Lung (tissue), 12 donors: ENCODE measurements around the gene TMEM89. TPM values are rescaled to one million over a fixed set of nuclear protein-coding genes. Genes with fewer than 3 reads are reported as not detected.

Experiments used
- ATAC-seq: fragments of 200-7000 bp; cut with Tn5 transposase; one replicate; pipeline ENCODE4 v1.9.1; 2020; ENCODE audit warnings: moderate number of reproducible peaks; ENCODE audit not compliant: insufficient read depth, low FRiP score
- DNase-seq, 3 donors: peaks; one replicate each; pipeline ENCODE4 v3.0.0-alpha.2; 2013 to 2017
- H3K27ac ChIP-seq, 2 donors: one replicate each; pipeline ENCODE4 v1.5.1; 2013; ENCODE audit warnings: mild to moderate bottlenecking in 2 of 2, moderate library complexity in 2 of 2, control low read depth in 1 of 2, inconsistent platforms in 1 of 2, low read depth in 1 of 2, low read length in 1 of 2
- H3K27me3 ChIP-seq, 3 donors: one replicate each; pipeline ENCODE4 v1.5.1; 2013; ENCODE audit warnings: low read length in 2 of 3; ENCODE audit not compliant: control insufficient read depth in 3 of 3, insufficient read depth in 3 of 3
- H3K36me3 ChIP-seq, 4 donors: one replicate each; pipeline ENCODE4 v1.5.1; 2013; ENCODE audit warnings: low read length in 4 of 4, mild to moderate bottlenecking in 1 of 4, moderate library complexity in 1 of 4; ENCODE audit not compliant: control insufficient read depth in 4 of 4, insufficient read depth in 4 of 4
- H3K4me1 ChIP-seq, 5 donors: one replicate each; pipeline ENCODE4 v1.5.1; 2013; ENCODE audit warnings: low read length in 5 of 5, mild to moderate bottlenecking in 2 of 5, moderate library complexity in 1 of 5; ENCODE audit not compliant: control insufficient read depth in 5 of 5, insufficient read depth in 5 of 5
- H3K4me3 ChIP-seq: one replicate; pipeline ENCODE4 v1.5.1; 2013; ENCODE audit warnings: mild to moderate bottlenecking, control low read depth, moderate library complexity
- H3K9ac ChIP-seq, 2 donors: one replicate each; pipeline ENCODE4 v1.5.1; 2013; ENCODE audit warnings: low read length in 2 of 2, control low read depth in 1 of 2; ENCODE audit not compliant: insufficient read depth in 1 of 2
- H3K9me3 ChIP-seq, 4 donors: one replicate each; pipeline ENCODE4 v1.5.1; 2013; ENCODE audit warnings: low read length in 3 of 4, mild to moderate bottlenecking in 1 of 4, moderate library complexity in 1 of 4; ENCODE audit not compliant: control insufficient read depth in 4 of 4, insufficient read depth in 3 of 4
- WGBS, 2 donors: extraction: QIAGEN DNeasy Blood & Tissue Kit; methylation state at CpG; one replicate each; pipeline ENCODE4 v1.1.7; 2013; 5-methylcytosine and 5-hydroxymethylcytosine counted together
- polyA plus RNA-seq, 2 donors: library from polyadenylated mRNA; stranded (reverse); fragments of 200-250 nt; gene quantifications; one replicate each; pipeline ENCODE4 v1.2.1, GENCODE V29; 2013
- total RNA-seq, 2 donors: library from RNA; depleted of rRNA in 1 of 2; stranded (reverse); fragments of >200 nt in 1 of 2; gene quantifications; one replicate each; pipeline ENCODE4 v1.2.1, GENCODE V29; 2014 to 2021
- TF ChIP-seq, protein P1 (sequence below): IDR thresholded peaks from 2 replicates; pipeline ENCODE4 v1.5.1; 2012; ENCODE audit warnings: mild to moderate bottlenecking; ENCODE audit errors: control extremely low read depth, extremely low read depth
- donor health status: control.
- donor health status: control.
- donor health status: Bipolar disorder and iron deficiency.
- donor health status: healthy.
- donor health status: DM: yes; HTN: yes; CAD: no.

The TMEM89 gene
- total and polyA plus RNA-seq, 4 donors = 0.22 TPM; not detected in 3

DNA sequence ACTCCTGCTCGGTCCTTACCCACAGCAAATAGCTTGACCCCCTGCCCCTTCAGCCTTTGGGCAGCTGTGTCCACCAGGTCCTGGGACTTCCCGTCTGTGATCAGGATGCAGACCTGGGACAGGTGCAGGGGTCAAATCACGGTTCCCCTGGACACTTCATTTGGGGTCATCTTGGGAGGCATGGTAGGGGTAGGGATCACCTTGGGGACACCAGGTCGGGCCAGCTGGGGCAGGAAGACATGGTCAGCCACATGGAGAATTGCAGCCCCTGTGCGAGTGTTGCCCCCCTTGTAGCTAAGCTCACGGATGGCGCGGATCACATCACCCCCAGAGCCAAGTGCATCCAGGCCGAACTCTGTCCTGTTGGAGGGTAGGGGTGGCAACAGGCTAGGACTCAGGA lies 28.2 kb downstream of the TMEM89 start:
- peaks cover 0 to 9% (median 4%) of the 10 kb centered on the region in 4 donors for H3K36me3 ChIP-seq
- H3K9ac ChIP-seq = no peak overlapping the region
- H3K9me3 ChIP-seq = no peaks in the 10 kb centered on the region
- peaks cover 0 to 24% (median 9%) of the 10 kb centered on the region in 5 donors for H3K4me1 ChIP-seq
- 94% methylated on average over 9 of the region's 9 CpGs for WGBS, 2 donors
- peaks cover 0 to 17% (median 0%) of the 10 kb centered on the region in 3 donors for H3K27me3 ChIP-seq
- ATAC-seq (no peak), DNase-seq (no peak)
- TF ChIP-seq, protein P1, sequence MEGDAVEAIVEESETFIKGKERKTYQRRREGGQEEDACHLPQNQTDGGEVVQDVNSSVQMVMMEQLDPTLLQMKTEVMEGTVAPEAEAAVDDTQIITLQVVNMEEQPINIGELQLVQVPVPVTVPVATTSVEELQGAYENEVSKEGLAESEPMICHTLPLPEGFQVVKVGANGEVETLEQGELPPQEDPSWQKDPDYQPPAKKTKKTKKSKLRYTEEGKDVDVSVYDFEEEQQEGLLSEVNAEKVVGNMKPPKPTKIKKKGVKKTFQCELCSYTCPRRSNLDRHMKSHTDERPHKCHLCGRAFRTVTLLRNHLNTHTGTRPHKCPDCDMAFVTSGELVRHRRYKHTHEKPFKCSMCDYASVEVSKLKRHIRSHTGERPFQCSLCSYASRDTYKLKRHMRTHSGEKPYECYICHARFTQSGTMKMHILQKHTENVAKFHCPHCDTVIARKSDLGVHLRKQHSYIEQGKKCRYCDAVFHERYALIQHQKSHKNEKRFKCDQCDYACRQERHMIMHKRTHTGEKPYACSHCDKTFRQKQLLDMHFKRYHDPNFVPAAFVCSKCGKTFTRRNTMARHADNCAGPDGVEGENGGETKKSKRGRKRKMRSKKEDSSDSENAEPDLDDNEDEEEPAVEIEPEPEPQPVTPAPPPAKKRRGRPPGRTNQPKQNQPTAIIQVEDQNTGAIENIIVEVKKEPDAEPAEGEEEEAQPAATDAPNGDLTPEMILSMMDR = no peak
- H3K27ac ChIP-seq = no peak overlapping the region
- H3K4me3 ChIP-seq = no peak overlapping the region

DNA sequence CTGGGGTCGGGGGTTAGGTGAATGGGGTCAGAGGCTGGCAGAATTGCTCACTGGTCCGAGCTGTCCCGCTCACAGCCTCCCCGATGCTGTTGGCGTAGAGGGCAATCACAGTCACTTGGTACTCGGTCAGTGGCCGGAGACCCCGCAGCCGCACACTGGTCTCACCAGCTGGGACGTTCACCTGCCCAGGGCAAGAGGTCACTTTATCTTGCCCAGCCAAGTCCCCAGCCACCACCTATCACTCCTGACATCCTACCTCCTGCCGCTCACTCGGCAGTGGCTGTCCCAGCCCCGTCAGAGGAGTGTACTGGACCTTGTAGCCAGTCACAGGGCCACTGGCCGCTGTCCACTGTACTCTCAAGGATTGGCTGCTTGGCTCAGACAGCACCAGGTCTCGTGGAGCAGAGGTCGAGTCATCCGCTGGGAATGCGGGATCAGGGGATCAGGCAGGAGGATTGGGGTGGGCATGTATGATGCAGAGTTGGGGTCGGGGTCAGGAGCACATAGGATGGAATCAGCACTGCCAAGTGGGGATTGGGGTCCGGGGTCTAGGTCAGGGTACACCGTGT lies 29.0 kb downstream of the TMEM89 start:
- TF ChIP-seq, protein P1 = no peak

DNA sequence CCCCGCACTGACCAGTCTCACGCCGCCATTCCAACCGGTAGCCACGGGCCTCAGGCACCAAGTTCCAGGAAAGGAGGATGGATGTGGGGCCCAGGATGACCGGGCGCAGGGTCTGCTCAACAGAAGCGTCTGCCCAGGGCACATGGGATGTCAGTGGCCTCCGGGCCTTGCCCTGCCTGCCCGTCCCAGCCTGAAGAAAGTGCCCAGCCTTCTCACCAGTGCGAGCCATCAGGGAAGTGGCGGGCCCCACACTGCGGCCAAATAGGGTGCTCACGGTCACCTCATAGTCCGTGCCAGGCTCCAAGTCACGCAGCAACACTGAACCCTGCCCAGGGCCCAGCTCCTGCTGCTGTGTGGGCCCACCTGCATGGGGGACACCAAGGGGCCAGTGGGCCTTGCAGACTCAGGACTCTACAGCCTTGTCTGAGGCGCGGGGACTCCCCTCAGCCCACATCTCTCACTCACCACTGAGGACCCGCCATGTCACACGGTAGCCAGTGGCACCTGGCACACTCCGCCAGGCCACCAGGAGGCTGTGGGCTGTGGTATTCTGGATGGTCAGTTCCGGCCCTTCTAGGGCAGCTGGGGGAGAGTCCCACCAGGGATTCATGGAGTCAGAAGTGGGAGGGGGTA lies 29.6 kb downstream of the TMEM89 start:
- H3K4me1 ChIP-seq = peaks cover 0 to 20% (median 9%) of the 10 kb centered on the region in 5 donors
- no peaks in the 10 kb centered on the region for H3K9me3 ChIP-seq
- no peak overlapping the region for H3K4me3 ChIP-seq
- DNase-seq (no peak), ATAC-seq (no peak)
- H3K9ac ChIP-seq = no peak overlapping the region
- H3K27me3 ChIP-seq = peaks cover 0 to 19% (median 0%) of the 10 kb centered on the region in 3 donors
- H3K27ac ChIP-seq = no peak overlapping the region
- TF ChIP-seq, protein P1 = no peak
- H3K36me3 ChIP-seq = no peaks in the 10 kb centered on the region
- 88 to 95% methylated on average over 22 of the region's 22 CpGs for WGBS, 2 donors

More for the DNA sequence above, 29.0 kb downstream of the TMEM89 start:
- H3K27ac ChIP-seq = no peak overlapping the region
- no peaks in the 10 kb centered on the region for H3K9me3 ChIP-seq
- peaks cover 0 to 20% (median 9%) of the 10 kb centered on the region in 5 donors for H3K4me1 ChIP-seq
- WGBS, 2 donors = 90 to 92% methylated on average over 21 of the region's 21 CpGs
- H3K9ac ChIP-seq = no peak overlapping the region
- peaks cover 0 to 19% (median 0%) of the 10 kb centered on the region in 3 donors for H3K27me3 ChIP-seq
- H3K36me3 ChIP-seq = peaks cover 0 to 2% (median under 1%) of the 10 kb centered on the region in 4 donors
- DNase-seq (no peak), ATAC-seq (no peak)
- no peak overlapping the region for H3K4me3 ChIP-seq
